ENCODE results near the gene MAGI1. TPM values are rescaled to one million over a fixed set of nuclear protein-coding genes. Genes with fewer than 3 reads are reported as not detected.

MAGI1 gene
- total and polyA plus RNA-seq, 2 experiments from 2014 or later: 33.9 to 87.0 TPM

GRCh38 chr3:65857327-65857726 is 181.4 kb downstream of the MAGI1 start:
- Histone ChIP-seq H3K4me1 (ENCODE audit: low read depth) (peaks cover 15% of the 10 kb centered on the region), H3K36me3 (no peaks in the 10 kb centered on the region), H3K27ac (peak overlapping the region; percentile 54), H3K4me3 (no peak overlapping the region), H3K9me3 (ENCODE audit: low read depth) (no peaks in the 10 kb centered on the region), H3K27me3 (no peaks in the 10 kb centered on the region)
- TF ChIP-seq, protein P1, sequence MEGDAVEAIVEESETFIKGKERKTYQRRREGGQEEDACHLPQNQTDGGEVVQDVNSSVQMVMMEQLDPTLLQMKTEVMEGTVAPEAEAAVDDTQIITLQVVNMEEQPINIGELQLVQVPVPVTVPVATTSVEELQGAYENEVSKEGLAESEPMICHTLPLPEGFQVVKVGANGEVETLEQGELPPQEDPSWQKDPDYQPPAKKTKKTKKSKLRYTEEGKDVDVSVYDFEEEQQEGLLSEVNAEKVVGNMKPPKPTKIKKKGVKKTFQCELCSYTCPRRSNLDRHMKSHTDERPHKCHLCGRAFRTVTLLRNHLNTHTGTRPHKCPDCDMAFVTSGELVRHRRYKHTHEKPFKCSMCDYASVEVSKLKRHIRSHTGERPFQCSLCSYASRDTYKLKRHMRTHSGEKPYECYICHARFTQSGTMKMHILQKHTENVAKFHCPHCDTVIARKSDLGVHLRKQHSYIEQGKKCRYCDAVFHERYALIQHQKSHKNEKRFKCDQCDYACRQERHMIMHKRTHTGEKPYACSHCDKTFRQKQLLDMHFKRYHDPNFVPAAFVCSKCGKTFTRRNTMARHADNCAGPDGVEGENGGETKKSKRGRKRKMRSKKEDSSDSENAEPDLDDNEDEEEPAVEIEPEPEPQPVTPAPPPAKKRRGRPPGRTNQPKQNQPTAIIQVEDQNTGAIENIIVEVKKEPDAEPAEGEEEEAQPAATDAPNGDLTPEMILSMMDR (IDR thresholded peaks at IDR 0.05; ENCODE audit: low read depth, low read length): no peak
- DNase-seq (ENCODE audit: low read depth in 1 of 2, low spot score in 1 of 2): no peak

GRCh38 chr3:65856907-65857306 is 181.8 kb downstream of the MAGI1 start:
- no peaks in the 10 kb centered on the region for H3K9me3 ChIP-seq (ENCODE audit: low read depth)
- peak overlapping the region; percentile 54 for H3K27ac ChIP-seq
- TF ChIP-seq, protein P1 (IDR thresholded peaks at IDR 0.05; ENCODE audit: low read depth, low read length): no peak
- peak in 1 of 2 donors; percentile 27 for DNase-seq (ENCODE audit: low read depth in 1 of 2, low spot score in 1 of 2)
- H3K27me3 ChIP-seq: no peaks in the 10 kb centered on the region
- H3K36me3 ChIP-seq: no peaks in the 10 kb centered on the region
- no peak overlapping the region for H3K4me3 ChIP-seq
- H3K4me1 ChIP-seq (ENCODE audit: low read depth): peaks cover 15% of the 10 kb centered on the region

- no peaks in the 10 kb centered on the region for H3K9me3 ChIP-seq (ENCODE audit: low read depth)
- DNase-seq (ENCODE audit: low read depth in 1 of 2, low spot score in 1 of 2): peak in 1 of 2 donors; percentile 40
- peaks cover 8% of the 10 kb centered on the region for H3K4me1 ChIP-seq (ENCODE audit: low read depth)
- H3K4me3 ChIP-seq: no peak overlapping the region
- TF ChIP-seq, protein P1 (IDR thresholded peaks at IDR 0.05; ENCODE audit: low read depth, low read length): no peak
- H3K27ac ChIP-seq: no peak overlapping the region
- no peaks in the 10 kb centered on the region for H3K36me3 ChIP-seq
- no peaks in the 10 kb centered on the region for H3K27me3 ChIP-seq
These were observed 183.2 kb downstream of the MAGI1 start for GRCh38 chr3:65855370-65856100.

DNA sequence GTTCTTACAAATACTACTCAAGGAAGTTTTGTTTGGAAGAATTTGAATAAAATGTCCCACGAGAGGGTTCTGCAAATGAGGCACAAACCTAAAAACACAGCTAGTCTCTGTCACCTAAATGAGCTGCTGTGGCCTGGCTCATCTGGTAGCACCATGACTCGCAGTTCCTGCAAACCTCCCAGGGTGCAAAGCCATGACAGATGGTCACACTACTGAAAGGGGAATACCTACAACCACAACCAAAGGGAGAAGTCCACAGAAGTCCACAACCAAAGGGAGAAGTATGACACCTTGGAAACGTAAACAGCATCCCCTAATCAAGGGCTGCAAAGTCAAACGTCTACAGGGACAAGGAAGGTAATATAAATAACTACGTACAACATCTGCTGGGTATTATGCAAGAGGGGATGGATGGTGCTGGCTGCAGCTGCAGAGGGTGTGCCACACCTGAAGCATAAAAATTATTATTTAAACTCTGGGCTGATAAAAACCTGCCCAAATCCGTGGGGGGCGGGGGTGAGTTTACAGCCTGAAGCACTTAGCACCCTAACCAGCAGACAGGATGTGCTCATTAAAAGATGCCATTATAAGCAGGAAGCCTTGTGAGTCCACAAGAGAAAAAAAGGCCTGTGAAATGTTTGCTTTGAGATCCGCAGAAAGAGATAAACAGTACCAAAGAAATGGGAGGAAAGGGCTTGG is 184.0 kb downstream of the MAGI1 start:
- Histone ChIP-seq H3K4me1 (ENCODE audit: low read depth) (peaks cover 12% of the 10 kb centered on the region), H3K4me3 (no peak overlapping the region), H3K27ac (no peak overlapping the region), H3K27me3 (no peaks in the 10 kb centered on the region), H3K36me3 (no peaks in the 10 kb centered on the region), H3K9me3 (ENCODE audit: low read depth) (no peaks in the 10 kb centered on the region)
- TF ChIP-seq, protein P1 (IDR thresholded peaks at IDR 0.05; ENCODE audit: low read depth, low read length): no peak
- DNase-seq (ENCODE audit: low read depth in 1 of 2, low spot score in 1 of 2): no peak

- Histone ChIP-seq H3K4me3 (no peak overlapping the region), H3K9me3 (ENCODE audit: low read depth) (no peaks in the 10 kb centered on the region), H3K36me3 (no peaks in the 10 kb centered on the region), H3K27ac (no peak overlapping the region), H3K4me1 (ENCODE audit: low read depth) (peaks cover 9% of the 10 kb centered on the region), H3K27me3 (no peaks in the 10 kb centered on the region)
- DNase-seq (ENCODE audit: low read depth in 1 of 2, low spot score in 1 of 2): peak in 1 of 2 donors; percentile 87
- TF ChIP-seq, protein P1 (IDR thresholded peaks at IDR 0.05; ENCODE audit: low read depth, low read length): no peak
These were observed 186.9 kb downstream of the MAGI1 start for GRCh38 chr3:65851827-65852226.
